GM12892 (cell line): ENCODE data around the gene DOK4.

Source experiments
- POLR2A ChIP-seq: IDR thresholded peaks from 2 replicates; pipeline ENCODE4 v1.6.1; 2011; ENCODE audit warnings: low read depth, low read length, control low read depth
- POLR2AphosphoS5 ChIP-seq: IDR thresholded peaks from 2 replicates; pipeline ENCODE4 v1.6.1; 2011; ENCODE audit warnings: low read depth, low read length, control low read depth
- TAF1 ChIP-seq: IDR thresholded peaks from 2 replicates; pipeline ENCODE4 v1.6.1; 2011; ENCODE audit warnings: low read depth, mild to moderate bottlenecking, control low read depth, low read length, borderline replicate concordance

GRCh38 chr16:57530522-57531252 is 44.4 kb upstream of the DOK4 start:
- TF ChIP-seq POLR2A (no peak), TAF1 (no peak), POLR2AphosphoS5 (no peak)
